ENCODE measurements around the gene ALAD. TPM values are rescaled to one million over a fixed set of nuclear protein-coding genes. Genes with fewer than 3 reads are reported as not detected.

The ALAD gene
- total RNA-seq, 1 donor from 2014 or later: 26.2 TPM

DNA sequence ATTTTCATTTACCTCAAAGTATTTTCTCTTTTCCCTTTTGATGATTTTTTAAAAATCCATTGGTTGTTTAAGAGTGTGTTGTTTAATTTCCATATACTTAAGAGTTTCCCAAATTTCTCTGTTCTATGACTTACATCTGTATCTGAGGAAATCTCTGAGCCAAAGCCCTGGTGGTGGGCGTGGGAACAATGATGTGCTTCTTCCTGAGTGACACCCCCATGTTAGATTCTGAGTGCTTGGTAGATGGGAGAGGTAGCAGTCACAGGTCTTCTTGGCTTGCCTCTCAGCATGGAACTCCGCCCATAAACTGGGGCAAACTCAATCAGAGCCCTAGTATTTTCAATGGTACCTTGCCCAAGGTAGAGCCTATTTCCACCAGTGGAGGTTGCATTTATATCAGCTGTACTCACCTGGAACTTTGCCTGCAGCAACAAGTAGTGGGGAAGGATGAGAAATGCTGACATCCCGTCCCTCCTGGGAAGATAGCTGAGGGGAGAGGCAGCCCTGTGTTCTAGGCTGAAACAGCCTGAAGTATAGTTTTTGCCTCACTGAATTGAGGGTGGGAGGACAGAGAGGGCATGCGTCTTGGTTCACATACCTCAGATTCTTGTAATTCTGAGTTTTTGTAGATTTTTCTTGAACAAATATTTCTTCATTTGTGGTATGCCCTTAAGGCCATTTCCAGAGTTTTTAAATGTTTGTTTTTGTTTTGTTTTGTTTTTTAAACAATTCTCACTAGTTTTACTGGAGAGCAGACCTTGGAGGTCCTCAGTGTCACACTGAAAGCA is 35.8 kb upstream of the ALAD start:
- Mint-ChIP-seq H3K27me3 (ENCODE audit: unreplicated experiment) (peaks cover 18% of the 10 kb centered on the region), H3K27ac (ENCODE audit: unreplicated experiment) (peak overlapping the region; percentile 59), H3K4me1 (ENCODE audit: unreplicated experiment) (peaks cover 16% of the 10 kb centered on the region), H3K9me3 (ENCODE audit: unreplicated experiment) (no peaks in the 10 kb centered on the region), H3K4me3 (ENCODE audit: unreplicated experiment) (no peak overlapping the region), H3K36me3 (ENCODE audit: unreplicated experiment) (peaks cover 2% of the 10 kb centered on the region)
- TF ChIP-seq, protein P1, sequence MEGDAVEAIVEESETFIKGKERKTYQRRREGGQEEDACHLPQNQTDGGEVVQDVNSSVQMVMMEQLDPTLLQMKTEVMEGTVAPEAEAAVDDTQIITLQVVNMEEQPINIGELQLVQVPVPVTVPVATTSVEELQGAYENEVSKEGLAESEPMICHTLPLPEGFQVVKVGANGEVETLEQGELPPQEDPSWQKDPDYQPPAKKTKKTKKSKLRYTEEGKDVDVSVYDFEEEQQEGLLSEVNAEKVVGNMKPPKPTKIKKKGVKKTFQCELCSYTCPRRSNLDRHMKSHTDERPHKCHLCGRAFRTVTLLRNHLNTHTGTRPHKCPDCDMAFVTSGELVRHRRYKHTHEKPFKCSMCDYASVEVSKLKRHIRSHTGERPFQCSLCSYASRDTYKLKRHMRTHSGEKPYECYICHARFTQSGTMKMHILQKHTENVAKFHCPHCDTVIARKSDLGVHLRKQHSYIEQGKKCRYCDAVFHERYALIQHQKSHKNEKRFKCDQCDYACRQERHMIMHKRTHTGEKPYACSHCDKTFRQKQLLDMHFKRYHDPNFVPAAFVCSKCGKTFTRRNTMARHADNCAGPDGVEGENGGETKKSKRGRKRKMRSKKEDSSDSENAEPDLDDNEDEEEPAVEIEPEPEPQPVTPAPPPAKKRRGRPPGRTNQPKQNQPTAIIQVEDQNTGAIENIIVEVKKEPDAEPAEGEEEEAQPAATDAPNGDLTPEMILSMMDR (IDR thresholded peaks at IDR 0.05): peak; percentile 20
- DNase-seq (ENCODE audit: extremely low spot score, unreplicated experiment): no peak

DNA sequence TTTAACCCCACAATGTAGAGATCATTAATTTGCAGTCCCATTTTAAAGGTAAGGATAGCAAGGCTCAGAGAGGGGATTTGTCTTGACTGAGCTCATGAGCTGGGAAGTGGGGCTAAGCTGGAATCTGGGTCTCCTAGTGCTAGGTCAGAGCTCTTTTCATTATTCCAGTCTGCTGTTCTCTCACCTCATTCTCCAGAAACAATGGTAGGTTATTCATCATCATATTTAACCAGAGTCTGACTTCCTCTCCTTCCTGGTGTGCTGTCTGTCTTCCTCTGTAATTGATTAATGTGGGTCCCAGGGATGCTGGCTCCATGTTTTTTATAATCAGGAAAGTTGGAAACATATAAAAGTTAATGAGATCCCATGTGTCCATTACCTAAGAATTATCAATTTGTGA is 30.1 kb upstream of the ALAD start:
- H3K36me3 Mint-ChIP-seq (ENCODE audit: unreplicated experiment): peaks cover 2% of the 10 kb centered on the region
- peaks cover 29% of the 10 kb centered on the region for H3K27me3 Mint-ChIP-seq (ENCODE audit: unreplicated experiment)
- no peak for DNase-seq (ENCODE audit: extremely low spot score, unreplicated experiment)
- H3K4me3 Mint-ChIP-seq (ENCODE audit: unreplicated experiment): no peak overlapping the region
- peaks cover 1% of the 10 kb centered on the region for H3K4me1 Mint-ChIP-seq (ENCODE audit: unreplicated experiment)
- H3K9me3 Mint-ChIP-seq (ENCODE audit: unreplicated experiment): no peaks in the 10 kb centered on the region
- TF ChIP-seq, protein P1 (IDR thresholded peaks at IDR 0.05): no peak
- no peak overlapping the region for H3K27ac Mint-ChIP-seq (ENCODE audit: unreplicated experiment)

DNA sequence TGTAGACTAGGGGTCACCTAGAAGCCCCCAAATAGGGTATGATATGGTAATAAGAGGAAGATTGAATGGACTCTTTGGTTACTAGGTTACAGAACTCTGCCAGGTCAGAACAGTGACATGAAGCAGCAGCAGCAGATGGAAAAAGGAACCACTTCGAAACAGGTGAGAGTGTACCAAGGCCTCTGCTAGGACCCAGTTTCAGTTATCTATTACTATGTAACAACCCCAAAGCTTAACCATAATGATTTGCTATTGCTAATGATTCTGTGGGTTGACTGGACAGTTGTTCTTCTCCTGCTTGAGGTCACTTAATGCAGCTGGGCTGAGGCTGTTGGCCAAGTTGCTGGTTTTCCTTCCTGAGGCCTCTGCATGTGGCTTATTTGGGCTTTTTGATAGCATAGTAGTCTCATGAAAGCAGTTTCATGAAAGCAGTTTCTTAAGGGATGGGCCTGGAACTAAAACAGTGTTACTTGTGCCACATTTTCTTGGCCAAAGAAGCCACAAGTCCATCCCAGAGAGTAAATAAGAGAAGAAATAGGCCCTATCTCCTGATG is 27.1 kb upstream of the ALAD start:
- TF ChIP-seq, protein P1 (IDR thresholded peaks at IDR 0.05): no peak
- H3K27ac Mint-ChIP-seq (ENCODE audit: unreplicated experiment): no peak overlapping the region
- no peak for DNase-seq (ENCODE audit: extremely low spot score, unreplicated experiment)

DNA sequence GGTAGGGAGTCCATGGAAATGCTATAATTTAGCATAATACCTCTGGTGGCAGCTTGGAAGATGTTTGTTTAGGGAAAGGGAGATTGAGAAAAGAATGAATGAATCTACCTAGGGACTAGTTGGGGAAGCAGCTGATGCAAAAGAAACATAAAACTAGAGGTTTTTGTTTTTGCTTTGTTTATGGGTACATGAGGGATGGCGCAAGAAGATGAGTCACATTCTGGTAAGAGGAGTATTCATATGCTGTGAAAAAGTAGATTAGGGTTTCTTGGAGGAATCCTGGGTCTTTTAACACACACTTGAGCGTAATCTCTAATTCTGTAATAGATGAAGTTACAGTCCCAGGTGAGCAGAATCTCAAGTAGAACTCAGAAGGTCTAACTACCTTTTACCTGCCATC is 26.5 kb upstream of the ALAD start:
- H3K36me3 Mint-ChIP-seq (ENCODE audit: unreplicated experiment): no peaks in the 10 kb centered on the region
- no peak overlapping the region for H3K4me3 Mint-ChIP-seq (ENCODE audit: unreplicated experiment)
- no peak overlapping the region for H3K27ac Mint-ChIP-seq (ENCODE audit: unreplicated experiment)
- peaks cover 26% of the 10 kb centered on the region for H3K27me3 Mint-ChIP-seq (ENCODE audit: unreplicated experiment)
- DNase-seq (ENCODE audit: extremely low spot score, unreplicated experiment): no peak
- TF ChIP-seq, protein P1 (IDR thresholded peaks at IDR 0.05): no peak
- H3K9me3 Mint-ChIP-seq (ENCODE audit: unreplicated experiment): no peaks in the 10 kb centered on the region
- H3K4me1 Mint-ChIP-seq (ENCODE audit: unreplicated experiment): peaks cover 5% of the 10 kb centered on the region

More for the DNA sequence above, 27.1 kb upstream of the ALAD start:
- peaks cover 31% of the 10 kb centered on the region for H3K27me3 Mint-ChIP-seq (ENCODE audit: unreplicated experiment)
- no peak overlapping the region for H3K4me3 Mint-ChIP-seq (ENCODE audit: unreplicated experiment)
- H3K36me3 Mint-ChIP-seq (ENCODE audit: unreplicated experiment): no peaks in the 10 kb centered on the region
- peaks cover 5% of the 10 kb centered on the region for H3K4me1 Mint-ChIP-seq (ENCODE audit: unreplicated experiment)
- no peaks in the 10 kb centered on the region for H3K9me3 Mint-ChIP-seq (ENCODE audit: unreplicated experiment)

DNA sequence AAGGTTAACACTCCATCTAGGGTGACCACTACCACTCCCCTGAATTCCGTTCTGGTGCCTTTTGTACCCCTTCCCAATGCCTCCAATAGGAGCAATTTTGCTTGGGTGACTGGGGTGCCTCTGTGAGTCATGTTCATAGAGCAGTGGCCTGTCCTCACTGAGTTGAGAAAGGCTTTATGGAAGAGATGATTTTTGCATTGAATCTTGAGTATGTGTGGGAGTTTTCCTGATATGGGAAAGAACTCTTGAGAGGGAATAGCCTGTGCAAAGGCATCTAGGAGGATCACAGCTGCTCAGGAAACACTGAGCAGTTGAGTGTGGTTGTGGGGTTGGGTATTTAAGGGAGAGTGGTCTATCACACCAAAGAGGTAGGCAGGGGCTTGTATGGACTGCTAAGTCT is 25.6 kb upstream of the ALAD start:
- TF ChIP-seq, protein P1 (IDR thresholded peaks at IDR 0.05): no peak
- peaks cover 11% of the 10 kb centered on the region for H3K4me1 Mint-ChIP-seq (ENCODE audit: unreplicated experiment)
- H3K9me3 Mint-ChIP-seq (ENCODE audit: unreplicated experiment): no peaks in the 10 kb centered on the region
- no peaks in the 10 kb centered on the region for H3K36me3 Mint-ChIP-seq (ENCODE audit: unreplicated experiment)
- H3K27me3 Mint-ChIP-seq (ENCODE audit: unreplicated experiment): peaks cover 24% of the 10 kb centered on the region
- no peak overlapping the region for H3K27ac Mint-ChIP-seq (ENCODE audit: unreplicated experiment)
- no peak overlapping the region for H3K4me3 Mint-ChIP-seq (ENCODE audit: unreplicated experiment)
- no peak for DNase-seq (ENCODE audit: extremely low spot score, unreplicated experiment)
